GOT3 (cell line): ENCODE results near the gene TMEM106C.

Experiments
- DNase-seq: peaks from one replicate; lab custom pipeline; 2025; ENCODE audit warnings: mixed read lengths; lab: John Stamatoyannopoulos, UW

TMEM106C gene

GRCh38 chr12:48016373-48017020, 53.1 kb downstream of the TMEM106C start:
- DNase-seq = no peak

DNA sequence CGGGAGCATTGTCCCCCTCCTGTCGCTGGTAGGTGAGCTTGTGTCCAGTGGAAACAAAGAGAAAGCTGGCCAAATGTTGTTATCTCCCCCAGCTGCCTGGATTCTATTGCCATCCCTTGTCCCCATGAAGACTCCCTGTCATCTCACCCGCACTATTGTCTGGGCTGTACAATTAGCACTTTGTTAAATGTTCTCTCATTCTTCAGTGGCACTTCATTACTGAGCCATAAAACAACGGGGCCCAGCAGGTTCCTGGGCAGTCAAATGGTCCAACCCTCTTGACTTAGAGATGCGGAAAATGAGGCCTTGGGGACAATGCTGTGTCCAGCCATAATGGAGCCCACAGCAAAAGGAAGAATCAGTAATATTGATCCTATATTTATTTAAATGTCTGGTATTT, 54.1 kb downstream of the TMEM106C start:
- DNase-seq = no peak

- no peak for DNase-seq
Observed at GRCh38 chr12:48017921-48018617, 54.7 kb downstream of the TMEM106C start.
